Activated CD8-positive, alpha-beta memory T cell treated with anti-CD3 and anti-CD28 coated beads for 24 hours (primary cell): Measurements from ENCODE around the gene PPP1R13B.

Experiments
- DNase-seq: peaks from one replicate; pipeline ENCODE4 v3.0.0-alpha.2; 2020

PPP1R13B gene

DNA sequence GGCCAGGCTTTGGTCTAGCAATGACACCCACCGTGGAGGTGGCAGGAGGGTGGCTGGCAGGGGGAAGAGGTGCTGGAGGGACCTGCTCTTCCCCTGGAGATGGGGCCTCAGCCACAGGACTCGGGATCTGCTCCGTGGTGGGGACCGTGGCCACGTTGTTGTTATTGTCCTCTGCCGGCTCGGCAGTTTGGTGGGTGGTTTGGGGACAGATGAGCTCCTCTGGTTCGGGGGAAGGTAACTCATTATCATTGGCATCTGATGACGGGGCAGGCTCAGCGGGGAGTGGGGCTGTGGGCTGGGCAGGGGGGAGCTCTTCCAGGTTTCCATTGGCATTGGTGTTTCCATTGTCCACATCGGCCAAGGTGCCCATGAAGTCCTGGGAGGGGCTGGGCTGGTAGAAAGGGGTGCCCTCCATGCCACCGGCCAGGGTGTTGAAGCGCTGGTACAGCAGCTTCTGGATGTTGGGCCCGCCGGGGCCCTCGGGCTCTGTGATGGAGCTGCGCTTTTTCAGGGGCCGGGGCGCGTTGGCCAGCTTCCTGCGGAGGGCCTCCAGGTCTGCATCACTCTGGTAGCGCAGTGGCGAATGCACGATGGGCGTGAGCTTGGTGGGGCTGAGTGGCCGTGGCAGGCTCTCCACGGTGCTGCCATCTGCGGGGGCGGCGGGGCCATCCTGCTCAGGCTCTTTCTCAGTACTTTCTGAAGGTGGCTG lies 107.4 kb downstream of the PPP1R13B start:
- DNase-seq, result no peak

GRCh38 chr14:103739466-103739792 lies 107.9 kb downstream of the PPP1R13B start:
- DNase-seq, result no peak

- no peak for DNase-seq
Observed at GRCh38 chr14:103738701-103739451, 108.5 kb downstream of the PPP1R13B start.

DNA sequence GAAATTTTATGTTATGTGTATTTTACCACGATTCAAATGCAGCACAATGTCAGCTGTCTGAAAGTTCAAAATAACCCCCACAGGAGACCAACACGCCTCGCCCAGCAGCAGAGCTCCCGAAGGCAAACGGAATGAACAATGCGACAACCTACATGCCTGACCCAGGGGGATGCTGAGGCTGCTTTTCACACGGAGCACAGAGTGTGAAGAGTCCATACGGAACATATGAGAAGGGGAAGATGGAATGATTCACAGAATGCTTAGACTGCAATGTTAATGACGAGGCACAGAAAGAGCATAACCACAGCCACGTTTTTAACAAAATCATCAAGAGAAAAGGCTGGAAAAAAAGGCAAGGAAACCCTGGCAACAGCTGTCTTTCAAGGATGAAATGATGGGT lies 109.2 kb downstream of the PPP1R13B start:
- no peak for DNase-seq

DNA sequence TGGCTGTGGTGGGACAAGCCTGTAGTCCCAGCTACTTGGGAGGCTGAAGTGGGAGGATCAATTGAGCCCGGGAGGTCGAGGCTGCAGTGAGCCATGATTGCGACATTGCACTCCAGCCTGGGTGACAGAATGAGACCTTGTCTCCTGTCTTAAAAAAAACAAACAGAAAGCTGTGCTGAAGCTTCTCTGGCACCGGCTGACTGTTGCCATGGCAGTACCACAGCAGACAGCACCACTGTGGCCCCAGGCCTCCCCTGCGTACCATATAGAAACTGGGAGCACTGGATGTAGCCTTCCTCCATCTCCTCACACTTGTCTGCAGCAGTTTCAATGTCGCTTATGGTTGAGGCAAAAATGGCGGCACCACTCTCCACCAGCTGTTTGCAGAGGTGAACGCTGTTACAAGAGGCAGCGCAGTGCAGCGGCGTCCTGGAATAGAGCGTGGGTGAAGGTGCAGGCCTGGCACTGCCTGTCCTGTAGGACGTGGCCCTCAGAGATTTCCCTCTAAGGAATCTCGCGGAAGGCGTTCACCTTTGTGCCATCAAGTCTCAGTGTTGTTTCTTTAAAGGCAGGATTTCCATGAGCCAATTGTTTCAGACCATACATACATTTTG lies 109.8 kb downstream of the PPP1R13B start:
- DNase-seq, result no peak

- DNase-seq, result no peak
Observed at GRCh38 chr14:103736546-103737431, 110.6 kb downstream of the PPP1R13B start.

- DNase-seq, result no peak
Observed at GRCh38 chr14:103735815-103736545, 111.4 kb downstream of the PPP1R13B start.

DNA sequence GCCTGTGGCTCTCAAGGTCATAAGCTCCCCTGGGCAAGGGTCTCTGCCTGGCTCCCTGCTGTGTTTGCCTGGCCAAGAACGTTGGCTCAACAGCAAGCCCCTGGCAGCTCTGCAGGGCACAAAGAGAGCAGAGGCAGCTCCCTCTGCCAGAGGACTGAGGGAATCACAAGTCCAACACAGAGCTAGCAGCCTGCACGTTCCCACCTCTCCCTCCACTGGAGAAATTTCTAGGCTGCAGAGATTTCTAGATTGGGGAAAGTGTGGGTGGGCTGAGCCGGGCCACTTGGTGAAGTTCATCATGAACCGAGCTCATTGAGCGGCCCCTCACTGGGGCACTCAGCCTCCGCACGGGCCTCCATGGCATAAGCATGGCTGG lies 111.9 kb downstream of the PPP1R13B start:
- DNase-seq, result no peak

GRCh38 chr14:103735022-103735421 lies 112.4 kb downstream of the PPP1R13B start:
- DNase-seq, result no peak

DNA sequence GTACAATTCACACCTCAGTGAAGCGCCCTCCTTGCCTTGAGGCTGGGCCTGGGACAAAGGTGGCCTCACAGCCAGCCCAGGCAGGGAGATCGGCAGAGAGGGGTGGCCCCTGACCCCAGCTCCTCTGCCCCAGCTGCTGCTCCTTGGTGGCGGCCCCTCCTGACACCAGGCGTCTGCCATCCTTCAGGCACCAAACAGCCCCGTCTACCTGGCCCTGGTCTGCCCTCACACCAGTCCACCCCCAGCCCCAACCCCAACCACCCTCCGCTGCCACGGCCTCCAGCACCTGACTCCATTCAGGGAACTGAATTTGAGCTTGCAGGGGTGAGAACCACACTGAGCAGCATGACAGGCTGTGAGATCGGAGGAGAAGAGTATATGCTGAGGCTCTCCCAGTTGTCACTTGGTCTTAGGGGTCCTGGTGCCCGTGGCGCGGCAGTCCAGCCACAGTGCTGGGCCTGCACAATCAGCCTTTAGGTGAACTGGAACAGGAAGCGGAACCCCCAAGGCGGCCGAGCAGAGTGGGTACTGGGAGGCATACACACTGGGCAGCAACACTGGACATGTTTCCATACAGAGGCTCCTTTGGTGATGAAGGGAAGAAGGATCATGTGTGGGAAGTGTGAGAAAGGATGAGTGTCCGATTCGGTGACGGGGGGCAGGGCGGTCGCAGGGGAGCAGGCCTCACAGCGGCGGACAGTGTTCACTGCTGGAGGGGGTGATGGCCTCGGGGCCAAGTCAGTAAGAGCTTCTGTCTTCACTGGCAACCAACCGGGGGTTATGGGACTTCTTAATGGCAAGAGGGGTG lies 113.1 kb downstream of the PPP1R13B start:
- DNase-seq, result no peak

- DNase-seq, result no peak
Observed at GRCh38 chr14:103733651-103734050, 113.7 kb downstream of the PPP1R13B start.

- DNase-seq, result no peak
Observed at GRCh38 chr14:103732868-103733620, 114.3 kb downstream of the PPP1R13B start.

GRCh38 chr14:103731916-103732867 lies 115.2 kb downstream of the PPP1R13B start:
- DNase-seq, result no peak

DNA sequence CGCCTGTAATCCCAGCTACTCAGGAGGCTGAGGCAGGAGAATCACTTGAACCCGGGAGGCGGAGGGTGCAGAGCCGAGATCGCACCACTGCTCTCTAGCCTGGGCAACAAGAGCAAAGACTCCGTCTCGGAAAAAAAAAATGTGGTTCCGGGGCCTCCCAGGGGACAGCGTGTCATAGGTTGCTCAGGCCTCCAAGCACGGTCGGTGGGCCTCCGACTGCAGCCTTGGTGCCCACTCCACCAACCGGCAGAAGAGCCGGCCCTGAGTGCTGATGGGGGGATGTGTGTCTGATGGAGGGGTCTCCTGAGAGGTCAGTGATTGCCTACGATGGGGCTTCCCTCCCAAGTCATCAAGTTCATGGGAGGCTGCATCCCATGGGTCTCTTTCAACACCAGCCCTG lies 115.9 kb downstream of the PPP1R13B start:
- no peak for DNase-seq

DNA sequence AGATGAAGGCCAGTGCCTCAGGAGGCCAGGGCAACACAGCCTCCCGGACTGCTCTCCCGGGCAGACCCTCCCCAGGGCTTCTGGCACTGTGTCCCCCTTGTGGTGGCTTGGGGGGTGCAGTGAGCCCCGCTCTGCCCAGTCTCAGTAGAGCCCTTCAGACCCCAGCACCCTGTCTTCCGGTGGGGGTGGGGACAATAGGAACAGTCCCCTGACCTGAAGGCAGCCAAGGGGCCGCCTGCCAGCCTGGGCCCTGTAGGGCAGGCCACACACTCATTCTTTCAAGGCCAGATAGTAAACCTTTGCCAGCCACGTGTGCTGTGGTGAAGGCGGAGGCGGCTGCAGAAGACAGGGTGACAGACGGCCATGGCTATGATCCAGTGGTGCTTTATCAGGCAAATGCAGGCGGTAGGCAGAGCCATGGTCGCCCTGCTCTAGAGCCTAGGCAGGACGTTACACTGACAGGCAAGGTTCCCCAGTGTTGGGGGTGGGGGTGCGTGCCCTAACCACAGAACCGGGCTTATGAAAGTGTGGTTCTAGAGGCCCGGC lies 116.8 kb downstream of the PPP1R13B start:
- no peak for DNase-seq

GRCh38 chr14:103729496-103730448 lies 117.6 kb downstream of the PPP1R13B start:
- no peak for DNase-seq

DNA sequence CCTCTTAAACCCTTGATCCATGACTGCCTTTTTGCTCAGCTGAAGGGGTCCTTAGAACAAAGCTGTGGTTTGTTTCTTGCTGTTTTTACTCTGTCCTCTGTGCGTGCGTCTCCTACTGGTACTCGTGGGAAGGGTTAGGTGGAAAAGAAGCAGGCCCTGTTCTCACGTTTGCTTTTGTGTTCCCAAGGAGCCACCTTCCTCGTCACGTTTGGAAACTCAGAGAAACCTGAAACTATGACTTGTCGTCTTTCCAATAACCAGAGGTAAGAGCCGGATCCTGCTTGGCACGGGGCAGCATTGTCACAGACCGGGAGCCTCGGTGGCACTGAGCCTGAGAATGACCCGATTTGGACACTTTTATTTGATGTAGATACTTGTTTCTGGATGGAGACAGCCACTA lies 118.7 kb downstream of the PPP1R13B start:
- no peak for DNase-seq

DNA sequence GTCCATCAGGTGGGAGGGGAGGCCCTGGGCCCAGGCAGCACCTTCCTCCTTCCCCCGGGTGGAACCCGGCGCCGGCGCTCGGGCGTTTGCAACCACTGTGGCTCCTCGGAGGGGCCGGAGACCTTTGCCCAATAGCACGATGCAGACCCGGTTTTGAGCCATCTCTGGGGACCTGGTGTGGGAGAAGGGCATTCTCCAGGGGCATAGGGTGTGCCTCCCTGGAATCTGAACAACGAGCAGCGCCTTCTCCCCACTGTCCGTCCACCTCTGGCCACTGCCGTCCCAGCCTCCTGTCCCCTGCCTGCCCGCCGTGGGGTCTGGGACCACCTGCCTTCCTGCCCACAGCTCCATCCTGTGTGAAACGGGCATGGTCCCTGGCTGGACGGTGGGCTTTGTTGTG lies 119.2 kb downstream of the PPP1R13B start:
- no peak for DNase-seq
